GM12878 (cell line): ENCODE results near the gene SPATA1. TPM values are rescaled to one million over a fixed set of nuclear protein-coding genes. Genes with fewer than 3 reads are reported as not detected.

ENCODE experiments used
- ATAC-seq: fragments of 200-7000 bp; cut with Tn5 transposase; 3 replicates; pipeline ENCODE4 v1.9.1; 2020; ENCODE audit warnings: mild to moderate bottlenecking, moderate library complexity
- BruUV-seq: library from RNA; stranded (reverse); fragments of 400-500 nt; replicated peaks from 2 replicates; lab custom pipeline; 2021; lab: Mats Ljungman, UMichigan
- CTCF ChIA-PET: fragments of 300-600 bp; sonication (Branson Sonifier 250); formaldehyde crosslinking; extraction: SDS; loops from one replicate; lab custom pipeline; 2021; ENCODE audit warnings: inconsistent platforms; lab: Yijun Ruan, JAX
- POLR2A ChIA-PET: fragments of 350-600 bp; formaldehyde crosslinking; extraction: SDS; loops from one replicate; lab custom pipeline; 2021; ENCODE audit warnings: inconsistent platforms; lab: Charles Lee
- RAD21 ChIA-PET: fragments of 300-600 bp; sonication (Branson Sonifier 250); formaldehyde crosslinking; loops from one replicate; lab custom pipeline; 2023; ENCODE audit warnings: antibody characterized with exemption; ENCODE audit not compliant: unreplicated experiment; lab: Charles Lee
- SMC1A ChIA-PET: fragments of 300-600 bp; sonication (Branson Sonifier 250); formaldehyde crosslinking; loops from one replicate; lab custom pipeline; 2023; ENCODE audit not compliant: unreplicated experiment, uncharacterized antibody; lab: Charles Lee
- DNase-seq: peaks from one replicate; pipeline ENCODE4 v3.0.0-alpha.2; 2011; ENCODE audit warnings: low read depth, low spot score
- FAIRE-seq: peaks from 3 replicates; lab custom pipeline; 2011; peaks lifted over from hg19 to GRCh38; lab: Jason Lieb, UNC
- H2AFZ ChIP-seq: 2 replicates; pipeline ENCODE4 v1.6.0; 2011; ENCODE audit warnings: low read depth, low read length, control low read depth; ENCODE audit not compliant: control insufficient read depth
- H3K27ac ChIP-seq: 2 replicates; pipeline ENCODE4 v1.5.1; 2011; ENCODE audit warnings: control low read depth; ENCODE audit not compliant: control insufficient read depth, insufficient read depth
- H3K27me3 ChIP-seq, 2 experiments: replicated peaks in 1 of 2; 2 replicates each; pipeline versions ENCODE4 v1.6.0 to v1.6.1; 2011; ENCODE audit warnings: low read length in 1 of 2; ENCODE audit not compliant: control insufficient read depth in 2 of 2, insufficient read depth in 2 of 2
- H3K36me3 ChIP-seq, 2 experiments: 2 replicates each; pipeline ENCODE4 v1.5.1; 2011; ENCODE audit warnings: low read length in 1 of 2; ENCODE audit not compliant: control insufficient read depth in 2 of 2, insufficient read depth in 2 of 2
- H3K4me1 ChIP-seq: 2 replicates; pipeline ENCODE4 v1.6.1; 2011; ENCODE audit warnings: mild to moderate bottlenecking, low read length, moderate library complexity, mixed read lengths; ENCODE audit not compliant: control insufficient read depth, insufficient read depth
- H3K4me2 ChIP-seq: 2 replicates; pipeline ENCODE4 v1.6.0; 2011; ENCODE audit warnings: control low read depth; ENCODE audit not compliant: control insufficient read depth, insufficient read depth
- H3K4me3 ChIP-seq: fragments of 200-600 bp; sonication (generic); 2 replicates; pipeline ENCODE4 v1.5.1; 2016
- H3K79me2 ChIP-seq: 2 replicates; pipeline ENCODE4 v1.6.0; 2011; ENCODE audit warnings: low read length; ENCODE audit not compliant: control insufficient read depth, insufficient read depth
- H3K9ac ChIP-seq: 2 replicates; pipeline ENCODE4 v1.8.0; 2011; ENCODE audit warnings: low read length, control low read depth, mixed read lengths; ENCODE audit not compliant: control insufficient read depth, insufficient read depth
- H3K9me3 ChIP-seq: replicated peaks from 3 replicates; pipeline ENCODE4 v1.5.1; 2011; ENCODE audit warnings: mild to moderate bottlenecking, low read length; ENCODE audit not compliant: control insufficient read depth, insufficient read depth
- H4K20me1 ChIP-seq: 2 replicates; pipeline ENCODE4 v1.6.0; 2011; ENCODE audit not compliant: control insufficient read depth, insufficient read depth
- FOXM1 ChIP-seq: IDR thresholded peaks from 2 replicates; pipeline ENCODE4 v1.6.1; 2012; ENCODE audit warnings: low read depth, mild to moderate bottlenecking, inconsistent platforms, low read length, moderate library complexity
- IKZF2 ChIP-seq, 2 experiments: fragments of 450-650 bp; IDR thresholded peaks; 2 replicates each; pipeline ENCODE4 v1.6.1; 2017; ENCODE audit warnings: mild to moderate bottlenecking in 2 of 2, moderate library complexity in 2 of 2
- LARP7 ChIP-seq: fragments of 450-650 bp; IDR thresholded peaks from 2 replicates; pipeline ENCODE4 v1.6.1; 2017; ENCODE audit warnings: mild to moderate bottlenecking
- SMC3 ChIP-seq: IDR thresholded peaks from 2 replicates; pipeline ENCODE4 v1.6.1; 2011; ENCODE audit warnings: low read length, improper control_type of control experiment, borderline replicate concordance
- STAT3 ChIP-seq: IDR thresholded peaks from 2 replicates; pipeline ENCODE4 v1.6.1; 2011; ENCODE audit warnings: low read depth, low read length, improper control_type of control experiment
- WGBS: methylation state at CpG from one replicate; pipeline ENCODE4 v1.1.6; 2016; ENCODE audit warnings: low lambda C conversion rate; ENCODE audit not compliant: insufficient replicate concordance, insufficient coverage; ENCODE audit errors: missing lambda C conversion rate; 5-methylcytosine and 5-hydroxymethylcytosine counted together
- in situ Hi-C: fragments of 300-500 bp; cut with MboI; formaldehyde crosslinking; loops from 9 replicates; pipeline ENCODE4 v1.14.3; 2018; ENCODE audit warnings: mixed read lengths
- intact Hi-C: fragments of 100-400 bp; cut with micrococcal nuclease; formaldehyde crosslinking; loops from one replicate; pipeline ENCODE4 v1.14.2; 2022; ENCODE audit not compliant: unreplicated experiment
- polyA plus RNA-seq, 11 experiments: library from polyadenylated mRNA; depleted of rRNA in 4 of 11; unstranded in 6 of 11; stranded (reverse) in 5 of 11; fragments of >200 nt; fragmentation: Nextera tagmentation in 4 of 11; fragmentation: Illumina TruSeq in 1 of 11; extraction: Ambion mirVana in 4 of 11; extraction: Trizol in 1 of 11; gene quantifications; 1 replicate in 1 of 11; 2 replicates in 10 of 11; pipeline versions ENCODE4 v1.2.1 to v1.2.3, GENCODE V29; 2011 to 2016; ENCODE audit warnings: inconsistent platforms in 2 of 11, missing spikeins in 2 of 11, low read depth in 1 of 11
- total RNA-seq, 4 experiments: library from RNA; depleted of rRNA in 3 of 4; stranded (reverse); fragments of >200 nt in 3 of 4; fragmentation: Illumina TruSeq in 1 of 4; extraction: Trizol in 1 of 4; gene quantifications; 2 replicates each; pipeline versions ENCODE4 v1.2.1 to v1.2.3, GENCODE V29; 2013 to 2021
- TF ChIP-seq, protein P1 (sequence below): IDR thresholded peaks from 2 replicates; pipeline ENCODE4 v1.6.1; 2011; ENCODE audit warnings: borderline replicate concordance, low read depth, mild to moderate bottlenecking, moderate library complexity, low read length; ENCODE audit not compliant: insufficient read depth, poor library complexity, severe bottlenecking

Gene SPATA1
- total and polyA plus RNA-seq, 10 of the 15 experiments (the other 5 are each of a cell fraction or from before 2014, with no cell fraction given), result 0.74 to 2.4 (median 1.9) TPM

- intact Hi-C loops, result no loop called here
- H3K4me3 ChIP-seq, result no peak overlapping the region
- FAIRE-seq (no peak), ATAC-seq (peak; percentile 80), DNase-seq (no peak)
- POLR2A ChIA-PET, result interaction anchor here (2.0 kb wide), 1 partner anchor 10 kb away, joined by 7 read pairs; no protein-coding TSS in a partner anchor
- TF ChIP-seq FOXM1 (no peak), IKZF2 (IDR thresholded peaks at IDR 0.05) (no peak), LARP7 (no peak), SMC3 (no peak), STAT3 (no peak)
- TF ChIP-seq, protein P1, sequence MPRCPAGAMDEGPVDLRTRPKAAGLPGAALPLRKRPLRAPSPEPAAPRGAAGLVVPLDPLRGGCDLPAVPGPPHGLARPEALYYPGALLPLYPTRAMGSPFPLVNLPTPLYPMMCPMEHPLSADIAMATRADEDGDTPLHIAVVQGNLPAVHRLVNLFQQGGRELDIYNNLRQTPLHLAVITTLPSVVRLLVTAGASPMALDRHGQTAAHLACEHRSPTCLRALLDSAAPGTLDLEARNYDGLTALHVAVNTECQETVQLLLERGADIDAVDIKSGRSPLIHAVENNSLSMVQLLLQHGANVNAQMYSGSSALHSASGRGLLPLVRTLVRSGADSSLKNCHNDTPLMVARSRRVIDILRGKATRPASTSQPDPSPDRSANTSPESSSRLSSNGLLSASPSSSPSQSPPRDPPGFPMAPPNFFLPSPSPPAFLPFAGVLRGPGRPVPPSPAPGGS, result no peak
- no peak overlapping the region; the same call in 1 of the 2 replicates for H2AFZ ChIP-seq
- H3K4me1 ChIP-seq, result peaks cover 3% of the 10 kb centered on the region
- no peaks in the 10 kb centered on the region for H4K20me1 ChIP-seq
- in situ Hi-C loops, result no loop called here
- no peaks in the 10 kb centered on the region for H3K36me3 ChIP-seq
- H3K9ac ChIP-seq, result no peak overlapping the region
- BruUV-seq, result no TSS peak
- H3K4me2 ChIP-seq, result no peak overlapping the region
- no peaks in the 10 kb centered on the region for H3K27me3 ChIP-seq
- WGBS, result 58% methylated on average over 7 of the region's 7 CpGs
- RAD21 ChIA-PET, result interaction anchor here (1.0 kb wide), 1 partner anchor 37 kb away, joined by 3 read pairs; no protein-coding TSS in a partner anchor
- CTCF ChIA-PET, result interaction anchor here (1.3 kb wide), 1 partner anchor 37 kb away, joined by 4 read pairs; no protein-coding TSS in a partner anchor
- peaks cover 2% of the 10 kb centered on the region; the same call in 2 of the 3 replicates for H3K9me3 ChIP-seq
- H3K27ac ChIP-seq, result no peak overlapping the region
- no peaks in the 10 kb centered on the region for H3K79me2 ChIP-seq
- SMC1A ChIA-PET, result interaction anchor here (1.0 to 1.7 kb wide), 4 partner anchors 9 to 176 kb away, joined by 3 to 4 read pairs (median 3); no protein-coding TSS in a partner anchor
Observed at GRCh38 chr1:84582802-84583587, 76.8 kb downstream of the SPATA1 start.
